ENCODE data around the gene COL16A1. TPM values are rescaled to one million over a fixed set of nuclear protein-coding genes. Genes with fewer than 3 reads are reported as not detected.

COL16A1 gene
- total and polyA plus RNA-seq, 5 donors from 2014 or later = not detected

- H3K4me3 ChIP-seq (ENCODE audit: low read depth, low read length) = no peak overlapping the region
- ATAC-seq (ENCODE audit: low read depth in 2 of 2) (no peak), DNase-seq (no peak)
- H3K4me1 ChIP-seq (ENCODE audit: control insufficient read depth, insufficient read depth, low read length, poor library complexity, severe bottlenecking) = no peaks in the 10 kb centered on the region
- H3K27ac ChIP-seq (ENCODE audit: insufficient read depth, low read length, poor library complexity, severe bottlenecking) = no peak overlapping the region
- Mint-ChIP-seq H3K27ac (no peak overlapping the region), H3K36me3 (no peaks in the 10 kb centered on the region), H3K27me3 (no peaks in the 10 kb centered on the region), H3K9me3 (peaks cover 0 to 2% (median 0%) of the 10 kb centered on the region in 7 donors), H3K4me1 (no peaks in the 10 kb centered on the region), H3K4me3 (no peak overlapping the region)
- no peaks in the 10 kb centered on the region for H3K36me3 ChIP-seq (ENCODE audit: control insufficient read depth, insufficient read depth, low read length)
- H3K27me3 ChIP-seq (ENCODE audit: control insufficient read depth, insufficient read depth, low read length) = no peaks in the 10 kb centered on the region
- no peaks in the 10 kb centered on the region for H3K9me3 ChIP-seq (ENCODE audit: control insufficient read depth in 2 of 2, low read length in 2 of 2)
Observed at GRCh38 chr1:31730336-31731048, 26.7 kb upstream of the COL16A1 start.

DNA sequence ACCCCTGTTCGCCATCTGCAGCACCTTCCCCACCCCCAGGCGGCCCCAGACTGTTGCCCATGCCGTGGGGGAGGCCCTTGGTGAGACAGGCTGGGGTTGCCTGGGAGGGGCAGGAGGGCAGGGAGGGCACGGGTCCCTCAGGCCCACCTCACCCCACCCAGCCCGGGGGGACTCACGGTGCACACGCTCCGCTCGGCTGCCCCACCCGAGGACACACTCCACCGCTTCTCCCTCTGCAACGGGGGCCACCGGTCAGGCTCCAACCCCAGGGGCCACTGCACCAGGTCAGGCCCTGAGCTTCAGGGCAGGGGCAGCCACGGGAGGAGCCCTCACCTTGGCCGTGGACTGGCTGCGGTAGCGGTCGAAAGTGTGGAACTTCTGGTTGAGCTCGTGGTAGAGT lies 24.0 kb upstream of the COL16A1 start:
- no peaks in the 10 kb centered on the region for H3K4me1 ChIP-seq (ENCODE audit: control insufficient read depth, insufficient read depth, low read length, poor library complexity, severe bottlenecking)
- Mint-ChIP-seq H3K27me3 (no peaks in the 10 kb centered on the region), H3K9me3 (peaks cover 0 to 2% (median 0%) of the 10 kb centered on the region in 7 donors), H3K4me1 (no peaks in the 10 kb centered on the region), H3K4me3 (no peak overlapping the region), H3K27ac (no peak overlapping the region), H3K36me3 (no peaks in the 10 kb centered on the region)
- no peak overlapping the region for H3K4me3 ChIP-seq (ENCODE audit: low read depth, low read length)
- no peak for DNase-seq
- no peaks in the 10 kb centered on the region for H3K9me3 ChIP-seq (ENCODE audit: control insufficient read depth in 2 of 2, low read length in 2 of 2)
- H3K27ac ChIP-seq (ENCODE audit: insufficient read depth, low read length, poor library complexity, severe bottlenecking) = no peak overlapping the region
- no peaks in the 10 kb centered on the region for H3K27me3 ChIP-seq (ENCODE audit: control insufficient read depth, insufficient read depth, low read length)
- H3K36me3 ChIP-seq (ENCODE audit: control insufficient read depth, insufficient read depth, low read length) = no peaks in the 10 kb centered on the region
- ATAC-seq (ENCODE audit: low read depth in 2 of 2) = no peak

DNA sequence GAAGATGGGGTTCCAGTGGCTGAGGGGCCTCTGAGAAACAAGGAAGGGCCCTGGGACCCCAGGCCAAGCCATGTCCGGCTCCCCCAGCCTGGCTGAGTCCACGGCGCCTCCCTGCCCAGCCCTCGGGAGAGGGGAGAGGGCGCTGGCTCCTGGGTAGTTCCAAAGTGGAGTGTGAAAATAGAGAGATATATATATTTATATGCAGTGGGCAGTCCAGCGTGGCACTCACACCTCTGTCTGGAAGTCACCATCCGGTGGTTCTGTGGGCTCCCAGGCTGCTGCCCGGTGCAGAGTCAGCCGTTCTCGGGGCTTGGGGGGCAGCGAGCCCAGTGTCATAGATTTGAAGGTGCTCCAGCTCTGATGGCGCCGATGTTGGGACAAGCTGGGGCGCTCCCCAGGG lies 23.4 kb upstream of the COL16A1 start:
- ATAC-seq (ENCODE audit: low read depth in 2 of 2) = no peak

GRCh38 chr1:31726715-31727114 lies 22.9 kb upstream of the COL16A1 start:
- H3K9me3 Mint-ChIP-seq = peaks cover 0 to 2% (median 0%) of the 10 kb centered on the region in 7 donors
- Histone ChIP-seq H3K4me3 (ENCODE audit: low read depth, low read length) (no peak overlapping the region), H3K27ac (ENCODE audit: insufficient read depth, low read length, poor library complexity, severe bottlenecking) (no peak overlapping the region), H3K27me3 (ENCODE audit: control insufficient read depth, insufficient read depth, low read length) (no peaks in the 10 kb centered on the region), H3K36me3 (ENCODE audit: control insufficient read depth, insufficient read depth, low read length) (no peaks in the 10 kb centered on the region), H3K9me3 (ENCODE audit: control insufficient read depth in 2 of 2, low read length in 2 of 2) (no peaks in the 10 kb centered on the region), H3K4me1 (ENCODE audit: control insufficient read depth, insufficient read depth, low read length, poor library complexity, severe bottlenecking) (no peaks in the 10 kb centered on the region)
- DNase-seq = no peak
- ATAC-seq (ENCODE audit: low read depth in 2 of 2) = no peak
- H3K27ac Mint-ChIP-seq = no peak overlapping the region
- H3K36me3 Mint-ChIP-seq = no peaks in the 10 kb centered on the region
- H3K4me3 Mint-ChIP-seq = no peak overlapping the region
- no peaks in the 10 kb centered on the region for H3K4me1 Mint-ChIP-seq
- H3K27me3 Mint-ChIP-seq = peaks cover 6% of the 10 kb centered on the region

More for the DNA sequence above, 23.4 kb upstream of the COL16A1 start:
- Mint-ChIP-seq H3K27ac (no peak overlapping the region), H3K9me3 (peaks cover 0 to 2% (median 0%) of the 10 kb centered on the region in 7 donors), H3K27me3 (peaks cover 2% of the 10 kb centered on the region), H3K36me3 (no peaks in the 10 kb centered on the region), H3K4me3 (no peak overlapping the region), H3K4me1 (no peaks in the 10 kb centered on the region)
- Histone ChIP-seq H3K4me3 (ENCODE audit: low read depth, low read length) (no peak overlapping the region), H3K36me3 (ENCODE audit: control insufficient read depth, insufficient read depth, low read length) (no peaks in the 10 kb centered on the region), H3K27ac (ENCODE audit: insufficient read depth, low read length, poor library complexity, severe bottlenecking) (no peak overlapping the region), H3K4me1 (ENCODE audit: control insufficient read depth, insufficient read depth, low read length, poor library complexity, severe bottlenecking) (no peaks in the 10 kb centered on the region), H3K9me3 (ENCODE audit: control insufficient read depth in 2 of 2, low read length in 2 of 2) (no peaks in the 10 kb centered on the region), H3K27me3 (ENCODE audit: control insufficient read depth, insufficient read depth, low read length) (no peaks in the 10 kb centered on the region)
- no peak for DNase-seq

GRCh38 chr1:31725777-31726535 lies 22.1 kb upstream of the COL16A1 start:
- Histone ChIP-seq H3K27me3 (ENCODE audit: control insufficient read depth, insufficient read depth, low read length) (no peaks in the 10 kb centered on the region), H3K4me1 (ENCODE audit: control insufficient read depth, insufficient read depth, low read length, poor library complexity, severe bottlenecking) (no peaks in the 10 kb centered on the region), H3K9me3 (ENCODE audit: control insufficient read depth in 2 of 2, low read length in 2 of 2) (no peaks in the 10 kb centered on the region), H3K4me3 (ENCODE audit: low read depth, low read length) (no peak overlapping the region), H3K27ac (ENCODE audit: insufficient read depth, low read length, poor library complexity, severe bottlenecking) (no peak overlapping the region), H3K36me3 (ENCODE audit: control insufficient read depth, insufficient read depth, low read length) (no peaks in the 10 kb centered on the region)
- Mint-ChIP-seq H3K4me1 (no peaks in the 10 kb centered on the region), H3K27me3 (peaks cover 6% of the 10 kb centered on the region), H3K27ac (peak overlapping the region in 1 of 3 donors; percentile 76), H3K4me3 (no peak overlapping the region), H3K36me3 (no peaks in the 10 kb centered on the region), H3K9me3 (peaks cover 0 to 2% (median 0%) of the 10 kb centered on the region in 7 donors)
- DNase-seq (no peak), ATAC-seq (ENCODE audit: low read depth in 2 of 2) (no peak)

DNA sequence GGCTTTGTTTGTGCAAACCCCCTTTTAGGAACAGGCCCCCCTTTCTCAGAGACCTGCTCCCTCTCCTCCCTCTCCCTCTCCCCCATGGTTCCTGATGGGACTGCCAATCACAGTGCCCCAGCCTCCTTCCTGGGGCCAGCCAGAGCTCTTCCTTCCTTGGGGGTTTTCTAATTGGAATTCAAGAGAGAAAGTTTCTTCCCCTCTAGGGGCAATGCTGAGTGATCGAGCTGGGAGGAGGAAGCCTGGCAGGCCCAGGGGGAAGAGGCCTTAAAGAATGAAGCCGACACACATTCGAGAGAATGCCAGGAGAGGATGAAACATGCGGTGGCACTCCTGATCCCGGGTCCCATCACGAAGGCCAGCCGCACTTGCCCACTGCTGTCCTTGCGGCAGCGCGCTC lies 21.3 kb upstream of the COL16A1 start:
- Mint-ChIP-seq H3K27ac (no peak overlapping the region), H3K9me3 (peaks cover 0 to 2% (median 0%) of the 10 kb centered on the region in 7 donors), H3K4me1 (no peaks in the 10 kb centered on the region), H3K27me3 (peaks cover 6% of the 10 kb centered on the region), H3K36me3 (no peaks in the 10 kb centered on the region), H3K4me3 (no peak overlapping the region)
- no peaks in the 10 kb centered on the region for H3K9me3 ChIP-seq (ENCODE audit: control insufficient read depth in 2 of 2, low read length in 2 of 2)
- no peaks in the 10 kb centered on the region for H3K27me3 ChIP-seq (ENCODE audit: control insufficient read depth, insufficient read depth, low read length)
- H3K36me3 ChIP-seq (ENCODE audit: control insufficient read depth, insufficient read depth, low read length) = no peaks in the 10 kb centered on the region
- H3K4me1 ChIP-seq (ENCODE audit: control insufficient read depth, insufficient read depth, low read length, poor library complexity, severe bottlenecking) = no peaks in the 10 kb centered on the region
- no peak for DNase-seq
- H3K4me3 ChIP-seq (ENCODE audit: low read depth, low read length) = no peak overlapping the region
- H3K27ac ChIP-seq (ENCODE audit: insufficient read depth, low read length, poor library complexity, severe bottlenecking) = no peak overlapping the region
- ATAC-seq (ENCODE audit: low read depth in 2 of 2) = no peak

DNA sequence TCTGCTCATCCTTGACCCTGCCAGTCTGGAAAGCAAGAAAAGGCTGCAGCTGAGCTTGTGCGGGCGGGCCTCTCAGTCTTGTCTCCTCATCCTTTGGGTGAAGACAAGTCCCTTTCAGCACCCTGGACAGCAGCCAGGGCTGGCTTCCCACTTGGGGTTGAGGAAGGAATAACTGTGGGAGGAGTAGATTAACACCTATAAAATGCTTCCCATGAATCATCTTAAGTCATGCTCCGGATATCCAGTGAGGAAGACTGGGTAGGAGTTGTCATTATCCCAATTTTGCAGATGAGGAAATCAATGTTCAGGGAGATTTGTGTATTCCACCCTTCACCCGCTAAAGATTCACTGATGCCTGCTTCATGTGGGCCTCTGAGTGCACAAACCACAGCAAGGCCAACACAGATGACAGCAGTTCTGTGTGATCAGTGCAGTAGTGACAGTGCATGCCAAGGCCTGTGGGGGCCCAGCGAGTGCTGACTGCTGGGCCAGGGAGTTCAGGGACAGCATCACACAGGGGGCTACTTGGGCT lies 20.1 kb upstream of the COL16A1 start:
- Mint-ChIP-seq H3K36me3 (no peaks in the 10 kb centered on the region), H3K27ac (no peak overlapping the region), H3K4me3 (no peak overlapping the region), H3K9me3 (peaks cover 0 to 2% (median 0%) of the 10 kb centered on the region in 7 donors), H3K27me3 (peaks cover 6% of the 10 kb centered on the region), H3K4me1 (no peaks in the 10 kb centered on the region)
- no peak overlapping the region for H3K27ac ChIP-seq (ENCODE audit: insufficient read depth, low read length, poor library complexity, severe bottlenecking)
- H3K36me3 ChIP-seq (ENCODE audit: control insufficient read depth, insufficient read depth, low read length) = no peaks in the 10 kb centered on the region
- no peaks in the 10 kb centered on the region for H3K4me1 ChIP-seq (ENCODE audit: control insufficient read depth, insufficient read depth, low read length, poor library complexity, severe bottlenecking)
- H3K4me3 ChIP-seq (ENCODE audit: low read depth, low read length) = no peak overlapping the region
- ATAC-seq (ENCODE audit: low read depth in 2 of 2) (no peak), DNase-seq (peak in 2 of 3 donors; percentile 22 to 25)
- no peaks in the 10 kb centered on the region for H3K9me3 ChIP-seq (ENCODE audit: control insufficient read depth in 2 of 2, low read length in 2 of 2)
- no peaks in the 10 kb centered on the region for H3K27me3 ChIP-seq (ENCODE audit: control insufficient read depth, insufficient read depth, low read length)
